IMR-90 (cell line): ENCODE results near the gene MICAL2. TPM values are rescaled to one million over a fixed set of nuclear protein-coding genes. Genes with fewer than 3 reads are reported as not detected.

Source experiments
- ATAC-seq: fragments of 200-7000 bp; cut with Tn5 transposase; 2 replicates; pipeline ENCODE4 v1.9.1; 2020; ENCODE audit warnings: low read depth, mild to moderate bottlenecking, moderate library complexity
- BruUV-seq: library from RNA; stranded (reverse); fragments of 400-500 nt; replicated peaks from 2 replicates; lab custom pipeline; 2021; lab: Mats Ljungman, UMichigan
- CTCF ChIA-PET: fragments of 300-600 bp; formaldehyde crosslinking; extraction: SDS; loops from one replicate; lab custom pipeline; 2021; ENCODE audit warnings: antibody characterized with exemption; lab: Yijun Ruan, JAX
- POLR2A ChIA-PET: fragments of 300-600 bp; sonication (Branson Sonifier 250); formaldehyde crosslinking; loops from one replicate; lab custom pipeline; 2022; ENCODE audit warnings: antibody characterized with exemption; ENCODE audit not compliant: unreplicated experiment; lab: Charles Lee
- DNase-seq: peaks from one replicate; pipeline ENCODE4 v3.0.0; 2013
- H2AFZ ChIP-seq: replicated peaks from 2 replicates; pipeline ENCODE3; 2013; ENCODE audit warnings: low read length, mild to moderate bottlenecking; ENCODE audit not compliant: poor library complexity
- H2AK5ac ChIP-seq: 2 replicates; pipeline ENCODE4 v1.6.1; 2013; ENCODE audit warnings: low read depth, low read length, inconsistent platforms
- H2AK9ac ChIP-seq: replicated peaks from 2 replicates; pipeline ENCODE3; 2013; ENCODE audit warnings: mild to moderate bottlenecking, low read depth, low read length, moderate library complexity; ENCODE audit not compliant: poor library complexity
- H2BK120ac ChIP-seq: 2 replicates; pipeline ENCODE4 v1.6.1; 2013; ENCODE audit warnings: low read depth, low read length, inconsistent platforms
- H2BK15ac ChIP-seq: 3 replicates; pipeline ENCODE4 v1.6.1; 2013; ENCODE audit warnings: low read depth, low read length, inconsistent platforms
- H2BK20ac ChIP-seq: 2 replicates; pipeline ENCODE4 v1.6.1; 2013; ENCODE audit warnings: low read depth, mild to moderate bottlenecking, inconsistent platforms, low read length, moderate library complexity
- H2BK5ac ChIP-seq: 2 replicates; pipeline ENCODE4 v1.6.1; 2013; ENCODE audit warnings: mild to moderate bottlenecking, low read depth, low read length, inconsistent platforms; ENCODE audit not compliant: poor library complexity, severe bottlenecking
- H3K14ac ChIP-seq: replicated peaks from 2 replicates; pipeline ENCODE4 v1.6.1; 2013; ENCODE audit warnings: low read depth, low read length, inconsistent platforms
- H3K18ac ChIP-seq: 2 replicates; pipeline ENCODE4 v1.6.1; 2013; ENCODE audit warnings: low read depth, low read length, control low read depth
- H3K23ac ChIP-seq: 2 replicates; pipeline ENCODE4 v1.6.1; 2013; ENCODE audit warnings: low read depth, low read length, inconsistent platforms
- H3K27ac ChIP-seq: 2 replicates; pipeline ENCODE4 v1.5.1; 2013; ENCODE audit warnings: mild to moderate bottlenecking, control low read depth, low read length; ENCODE audit not compliant: insufficient read depth
- H3K27me3 ChIP-seq: 2 replicates; pipeline ENCODE4 v1.6.1; 2013; ENCODE audit warnings: low read length; ENCODE audit not compliant: control insufficient read depth, insufficient read depth
- H3K36me3 ChIP-seq: 2 replicates; pipeline ENCODE4 v1.6.1; 2013; ENCODE audit warnings: low read length, mixed read lengths; ENCODE audit not compliant: control insufficient read depth, insufficient read depth
- H3K4ac ChIP-seq: 2 replicates; pipeline ENCODE4 v1.6.1; 2013; ENCODE audit warnings: low read depth, low read length, inconsistent platforms
- H3K4me1 ChIP-seq: 2 replicates; pipeline ENCODE4 v1.6.1; 2013; ENCODE audit warnings: low read length, mixed read lengths; ENCODE audit not compliant: control insufficient read depth, insufficient read depth
- H3K4me2 ChIP-seq: 2 replicates; pipeline ENCODE4 v1.6.1; 2013; ENCODE audit warnings: low read depth, mild to moderate bottlenecking, control low read depth, low read length, moderate library complexity
- H3K4me3 ChIP-seq: 2 replicates; pipeline ENCODE4 v1.5.1; 2013; ENCODE audit warnings: low read depth, mild to moderate bottlenecking, control low read depth, low read length, moderate library complexity; ENCODE audit not compliant: insufficient read depth
- H3K56ac ChIP-seq: 2 replicates; pipeline ENCODE4 v1.6.1; 2013; ENCODE audit warnings: low read length, inconsistent platforms; ENCODE audit not compliant: insufficient read depth; ENCODE audit errors: extremely low read depth
- H3K79me1 ChIP-seq, 2 experiments: 2 replicates each; pipeline ENCODE4 v1.6.1; 2013; ENCODE audit warnings: low read length in 2 of 2, inconsistent platforms in 1 of 2, low read depth in 1 of 2
- H3K9ac ChIP-seq: 2 replicates; pipeline ENCODE4 v1.6.1; 2013; ENCODE audit warnings: low read depth, low read length, control low read depth
- H3K9me1 ChIP-seq: 2 replicates; pipeline ENCODE4 v1.6.1; 2013; ENCODE audit warnings: low read length, inconsistent platforms; ENCODE audit not compliant: insufficient read depth
- H3K9me3 ChIP-seq: 2 replicates; pipeline ENCODE4 v1.6.1; 2013; ENCODE audit warnings: low read length; ENCODE audit not compliant: control insufficient read depth, insufficient read depth
- H4K20me1 ChIP-seq: 2 replicates; pipeline ENCODE4 v1.6.1; 2013; ENCODE audit warnings: low read length, inconsistent platforms; ENCODE audit not compliant: insufficient read depth
- H4K5ac ChIP-seq: 2 replicates; pipeline ENCODE4 v1.6.1; 2013; ENCODE audit warnings: mild to moderate bottlenecking, low read depth, low read length, control low read depth
- H4K8ac ChIP-seq, 2 experiments: 2 replicates each; pipeline ENCODE4 v1.6.1; 2013; ENCODE audit warnings: low read depth in 2 of 2, low read length in 2 of 2, control low read depth in 1 of 2, inconsistent platforms in 1 of 2
- H4K91ac ChIP-seq: 2 replicates; pipeline ENCODE4 v1.6.1; 2013; ENCODE audit warnings: low read depth, low read length, inconsistent platforms; ENCODE audit not compliant: insufficient read depth
- BHLHE40 ChIP-seq: fragments of 150-350 bp; IDR thresholded peaks from 2 replicates; pipeline ENCODE4 v1.6.1; 2016; ENCODE audit warnings: mild to moderate bottlenecking, low read depth, low read length
- CEBPB ChIP-seq: IDR thresholded peaks from 2 replicates; pipeline ENCODE4 v1.6.1; 2012; ENCODE audit warnings: low read depth, low read length, improper control_type of control experiment
- CHD1 ChIP-seq: IDR thresholded peaks from 2 replicates; pipeline ENCODE4 v1.6.1; 2012; ENCODE audit warnings: low read depth, low read length, improper control_type of control experiment
- CTCF ChIP-seq: conservative IDR thresholded peaks from 2 replicates; pipeline ENCODE4 v1.5.1; 2012; ENCODE audit warnings: mild to moderate bottlenecking, low read depth, low read length, improper control_type of control experiment
- FOS ChIP-seq: fragments of 150-350 bp; IDR thresholded peaks from 2 replicates; pipeline ENCODE4 v1.6.1; 2016; ENCODE audit warnings: low read depth, low read length
- MAFK ChIP-seq: IDR thresholded peaks from 2 replicates; pipeline ENCODE4 v1.6.1; 2012; ENCODE audit warnings: low read depth, low read length, improper control_type of control experiment
- MXI1 ChIP-seq: IDR thresholded peaks from 2 replicates; pipeline ENCODE4 v1.6.1; 2012; ENCODE audit warnings: low read depth, mild to moderate bottlenecking, low read length, moderate library complexity, borderline replicate concordance
- NFE2L2 ChIP-seq: fragments of 150-350 bp; IDR thresholded peaks from 2 replicates; pipeline ENCODE4 v1.6.1; 2016; ENCODE audit warnings: low read depth, mild to moderate bottlenecking, low read length
- POLR2A ChIP-seq: IDR thresholded peaks from 2 replicates; pipeline ENCODE4 v1.6.1; 2012; ENCODE audit warnings: mild to moderate bottlenecking, low read depth, low read length
- RAD21 ChIP-seq: IDR thresholded peaks from 2 replicates; pipeline ENCODE4 v1.6.1; 2012; ENCODE audit warnings: low read length, improper control_type of control experiment
- RCOR1 ChIP-seq: IDR thresholded peaks from 2 replicates; pipeline ENCODE4 v1.6.1; 2012; ENCODE audit warnings: mild to moderate bottlenecking, low read length, improper control_type of control experiment; ENCODE audit not compliant: insufficient replicate concordance
- SMC3 ChIP-seq: fragments of 150-350 bp; IDR thresholded peaks from 2 replicates; pipeline ENCODE4 v1.6.1; 2016; ENCODE audit warnings: low read depth, mild to moderate bottlenecking, antibody characterized with exemption, low read length, moderate library complexity
- WGBS, 2 experiments: methylation state at CpG; one replicate each; pipeline versions ENCODE4 v1.1.5 to v1.1.7; 2013; ENCODE audit warnings: missing lambda C conversion rate in 2 of 2; ENCODE audit not compliant: insufficient read length in 1 of 2; ENCODE audit errors: extremely low coverage in 2 of 2; 5-methylcytosine and 5-hydroxymethylcytosine counted together
- dilution Hi-C: fragments of 300-500 bp; cut with HindIII; formaldehyde crosslinking; loops from one replicate; pipeline ENCODE4 v1.14.3; 2018; ENCODE audit warnings: low sequenced_read_pairs; ENCODE audit not compliant: unreplicated experiment
- in situ Hi-C: fragments of 300-500 bp; cut with MboI; formaldehyde crosslinking; loops from 3 replicates; pipeline ENCODE4 v1.14.3; 2019; ENCODE audit warnings: low sequenced_read_pairs, inconsistent platforms, mixed read lengths
- intact Hi-C: fragments of 100-400 bp; cut with micrococcal nuclease; formaldehyde crosslinking; loops from 2 replicates; pipeline ENCODE4 v1.10.0; 2022
- polyA plus RNA-seq, 3 experiments: library from polyadenylated mRNA; depleted of rRNA; stranded (reverse); fragments of >200 nt; gene quantifications; 2 replicates each; pipeline ENCODE4 v1.2.3, GENCODE V29; 2012; ENCODE audit warnings: low replicate concordance in 1 of 3
- total RNA-seq: library from RNA; depleted of rRNA; stranded (reverse); fragments of >200 nt; gene quantifications from 2 replicates; pipeline ENCODE4 v1.2.3, GENCODE V29; 2012

Gene MICAL2
- total and polyA plus RNA-seq, 2 of the 4 experiments (the other 2 are of a cell fraction), result 170 to 336 TPM

GRCh38 chr11:12094872-12095800 lies 15.3 kb upstream of the MICAL2 start:
- POLR2A ChIA-PET, result no interaction called here
- H3K4me3 ChIP-seq, result no peak overlapping the region
- no peak overlapping the region for H3K27ac ChIP-seq
- peaks cover 12% of the 10 kb centered on the region; the same call in 1 of the 2 replicates for H3K9me1 ChIP-seq
- no peak overlapping the region for H3K14ac ChIP-seq
- dilution Hi-C loops, result no loop called here
- CTCF ChIA-PET, result no interaction called here
- no peak overlapping the region for H3K23ac ChIP-seq
- in situ Hi-C loops, result no loop called here
- no peak for DNase-seq
- no peak overlapping the region for H2BK15ac ChIP-seq
- H3K4ac ChIP-seq, result no peak overlapping the region
- no peak overlapping the region for H2BK20ac ChIP-seq
- H3K36me3 ChIP-seq, result no peaks in the 10 kb centered on the region
- no peak overlapping the region; the same call in 1 of the 2 replicates for H2AK5ac ChIP-seq
- no peak overlapping the region for H4K8ac ChIP-seq
- no peak overlapping the region for H3K18ac ChIP-seq
- no peak overlapping the region; the same call in 1 of the 2 replicates for H2BK120ac ChIP-seq
- no peak overlapping the region for H2AFZ ChIP-seq
- no peak overlapping the region for H3K9ac ChIP-seq
- no TSS peak for BruUV-seq
- 95% methylated on average over 4 of the region's 11 CpGs; no CpG with 5 or more reads in 1 of the 2 experiments for WGBS, 2 experiments
- no peak overlapping the region for H3K56ac ChIP-seq
- no peak overlapping the region for H2AK9ac ChIP-seq
- ATAC-seq, result no peak
- H3K79me1 ChIP-seq, result peaks cover 0 to 16% of the 10 kb centered on the region in 2 experiments; a peak in 2 of 4 replicates
- no peaks in the 10 kb centered on the region for H3K27me3 ChIP-seq
- no peak overlapping the region for H3K4me2 ChIP-seq
- no peak overlapping the region for H4K91ac ChIP-seq
- H3K9me3 ChIP-seq, result no peaks in the 10 kb centered on the region
- H4K5ac ChIP-seq, result no peak overlapping the region
- H3K4me1 ChIP-seq, result peaks cover 5% of the 10 kb centered on the region
- H4K20me1 ChIP-seq, result no peaks in the 10 kb centered on the region
- H2BK5ac ChIP-seq, result no peak overlapping the region
- intact Hi-C loops, result no loop called here
- TF ChIP-seq SMC3, result no peak
- no peak for TF ChIP-seq CEBPB
- no peak for TF ChIP-seq MAFK
- no peak for TF ChIP-seq NFE2L2
- no peak for TF ChIP-seq POLR2A
- no peak for TF ChIP-seq RAD21
- TF ChIP-seq CTCF, result no peak
- no peak for TF ChIP-seq RCOR1
- TF ChIP-seq FOS, result no peak
- no peak for TF ChIP-seq BHLHE40
- no peak for TF ChIP-seq CHD1
- TF ChIP-seq MXI1, result no peak
